Measurements from ENCODE around the gene TSGA10IP. TPM values are rescaled to one million over a fixed set of nuclear protein-coding genes. Genes with fewer than 3 reads are reported as not detected.

Gene TSGA10IP
- total RNA-seq, 1 experiment from 2014 or later = not detected

DNA sequence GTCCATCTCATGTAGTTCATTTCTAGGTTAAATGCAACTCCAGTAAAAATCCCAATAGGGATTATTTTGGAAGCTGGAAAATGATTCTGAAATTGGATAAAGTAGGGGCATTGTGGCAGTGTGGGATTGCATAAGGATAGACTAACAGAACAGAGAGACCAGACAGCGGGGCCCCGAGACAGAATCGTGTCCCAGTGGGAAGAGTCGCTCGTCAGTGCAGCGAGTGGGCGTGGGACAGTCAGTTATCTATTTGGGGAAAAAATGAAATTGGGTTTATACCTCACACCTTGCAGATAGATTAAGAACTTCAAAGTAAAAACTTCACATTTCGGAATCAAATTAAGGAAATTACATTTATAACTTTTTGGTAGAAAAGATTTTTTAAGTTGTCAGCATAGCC, 26.8 kb downstream of the TSGA10IP start:
- Histone ChIP-seq H3K4me3 (ENCODE audit: low read depth, low read length) (no peak overlapping the region), H3K27me3 (replicated peaks; ENCODE audit: control insufficient read depth, insufficient read depth, low read length) (no peaks in the 10 kb centered on the region), H3K4me1 (no peaks in the 10 kb centered on the region), H3K36me3 (ENCODE audit: control insufficient read depth, insufficient read depth, low read length) (no peaks in the 10 kb centered on the region), H3K9me3 (no peaks in the 10 kb centered on the region)
- Mint-ChIP-seq H3K9me3 (ENCODE audit: unreplicated experiment) (no peaks in the 10 kb centered on the region), H3K4me1 (ENCODE audit: low read depth, unreplicated experiment) (no peaks in the 10 kb centered on the region), H3K36me3 (ENCODE audit: insufficient read depth, unreplicated experiment) (peaks cover 67% of the 10 kb centered on the region), H3K27ac (ENCODE audit: unreplicated experiment) (no peak overlapping the region), H3K27me3 (ENCODE audit: insufficient read depth, unreplicated experiment) (no peaks in the 10 kb centered on the region), H3K4me3 (ENCODE audit: unreplicated experiment) (no peak overlapping the region)
- TF ChIP-seq, protein P1, sequence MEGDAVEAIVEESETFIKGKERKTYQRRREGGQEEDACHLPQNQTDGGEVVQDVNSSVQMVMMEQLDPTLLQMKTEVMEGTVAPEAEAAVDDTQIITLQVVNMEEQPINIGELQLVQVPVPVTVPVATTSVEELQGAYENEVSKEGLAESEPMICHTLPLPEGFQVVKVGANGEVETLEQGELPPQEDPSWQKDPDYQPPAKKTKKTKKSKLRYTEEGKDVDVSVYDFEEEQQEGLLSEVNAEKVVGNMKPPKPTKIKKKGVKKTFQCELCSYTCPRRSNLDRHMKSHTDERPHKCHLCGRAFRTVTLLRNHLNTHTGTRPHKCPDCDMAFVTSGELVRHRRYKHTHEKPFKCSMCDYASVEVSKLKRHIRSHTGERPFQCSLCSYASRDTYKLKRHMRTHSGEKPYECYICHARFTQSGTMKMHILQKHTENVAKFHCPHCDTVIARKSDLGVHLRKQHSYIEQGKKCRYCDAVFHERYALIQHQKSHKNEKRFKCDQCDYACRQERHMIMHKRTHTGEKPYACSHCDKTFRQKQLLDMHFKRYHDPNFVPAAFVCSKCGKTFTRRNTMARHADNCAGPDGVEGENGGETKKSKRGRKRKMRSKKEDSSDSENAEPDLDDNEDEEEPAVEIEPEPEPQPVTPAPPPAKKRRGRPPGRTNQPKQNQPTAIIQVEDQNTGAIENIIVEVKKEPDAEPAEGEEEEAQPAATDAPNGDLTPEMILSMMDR (IDR thresholded peaks at IDR 0.05; ENCODE audit: insufficient read depth in 1 of 2, low read depth in 1 of 2, low read length in 1 of 2, severe bottlenecking in 1 of 2, unreplicated experiment in 1 of 2) = no peak
- ChIA-PET POLR2A (no interaction called here), CTCF (no interaction called here)
- intact Hi-C loops (cut with micrococcal nuclease; ENCODE audit: unreplicated experiment) = no loop called here
- DNase-seq = no peak
- no TSS peak for BruUV-seq (replicated peaks)

DNA sequence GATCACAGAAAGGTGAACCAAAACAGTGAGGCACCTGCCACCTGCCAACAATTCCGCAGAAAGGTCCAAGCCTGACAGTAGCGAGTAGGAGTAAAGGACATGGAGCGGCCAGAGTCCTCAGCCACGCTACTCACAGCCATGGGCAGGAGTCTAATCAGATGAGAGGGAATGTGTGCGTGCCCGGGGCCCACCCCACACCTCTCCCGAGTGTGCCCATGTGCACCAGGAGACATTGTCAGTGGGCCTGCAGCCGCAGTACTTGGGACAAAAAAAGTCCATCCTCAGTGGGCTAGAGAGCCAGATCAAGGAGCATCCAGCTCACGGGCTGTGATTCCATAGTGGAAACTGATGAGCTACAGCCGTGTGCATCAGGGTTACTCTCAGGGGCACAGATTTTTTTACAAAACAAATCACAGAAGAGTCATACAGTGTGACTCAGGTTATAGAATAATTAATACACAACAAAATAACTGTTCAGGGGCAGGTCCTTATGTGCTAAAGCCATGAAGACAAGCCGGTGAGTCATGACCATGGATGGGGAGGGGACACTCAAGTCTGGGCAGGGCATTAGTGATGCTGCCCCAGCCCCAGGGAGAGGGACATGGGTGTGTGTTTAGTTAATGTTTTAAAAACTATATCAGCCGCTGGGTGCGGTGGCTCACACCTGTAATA, 28.3 kb downstream of the TSGA10IP start:
- intact Hi-C loops (cut with micrococcal nuclease; ENCODE audit: unreplicated experiment) = no loop called here
- Histone ChIP-seq H3K36me3 (ENCODE audit: control insufficient read depth, insufficient read depth, low read length) (no peaks in the 10 kb centered on the region), H3K27me3 (replicated peaks; ENCODE audit: control insufficient read depth, insufficient read depth, low read length) (no peaks in the 10 kb centered on the region), H3K9me3 (no peaks in the 10 kb centered on the region), H3K4me1 (no peaks in the 10 kb centered on the region), H3K4me3 (ENCODE audit: low read depth, low read length) (no peak overlapping the region)
- no peaks in the 10 kb centered on the region for H3K27me3 Mint-ChIP-seq (ENCODE audit: insufficient read depth, unreplicated experiment)
- no peak overlapping the region for H3K27ac Mint-ChIP-seq (ENCODE audit: unreplicated experiment)
- TF ChIP-seq, protein P1 (IDR thresholded peaks at IDR 0.05; ENCODE audit: insufficient read depth in 1 of 2, low read depth in 1 of 2, low read length in 1 of 2, severe bottlenecking in 1 of 2, unreplicated experiment in 1 of 2) = no peak
- BruUV-seq (replicated peaks) = no TSS peak
- ChIA-PET CTCF (interaction anchor here (0.7 to 1.2 kb wide), 2 partner anchors 67 to 85 kb away, joined by 3 to 5 read pairs; partner anchors contain the start of gene FIBP), POLR2A (no interaction called here)
- no peak overlapping the region for H3K4me3 Mint-ChIP-seq (ENCODE audit: unreplicated experiment)
- H3K36me3 Mint-ChIP-seq (ENCODE audit: insufficient read depth, unreplicated experiment) = peaks cover 77% of the 10 kb centered on the region
- H3K9me3 Mint-ChIP-seq (ENCODE audit: unreplicated experiment) = no peaks in the 10 kb centered on the region
- DNase-seq = no peak
- H3K4me1 Mint-ChIP-seq (ENCODE audit: low read depth, unreplicated experiment) = no peaks in the 10 kb centered on the region

DNA sequence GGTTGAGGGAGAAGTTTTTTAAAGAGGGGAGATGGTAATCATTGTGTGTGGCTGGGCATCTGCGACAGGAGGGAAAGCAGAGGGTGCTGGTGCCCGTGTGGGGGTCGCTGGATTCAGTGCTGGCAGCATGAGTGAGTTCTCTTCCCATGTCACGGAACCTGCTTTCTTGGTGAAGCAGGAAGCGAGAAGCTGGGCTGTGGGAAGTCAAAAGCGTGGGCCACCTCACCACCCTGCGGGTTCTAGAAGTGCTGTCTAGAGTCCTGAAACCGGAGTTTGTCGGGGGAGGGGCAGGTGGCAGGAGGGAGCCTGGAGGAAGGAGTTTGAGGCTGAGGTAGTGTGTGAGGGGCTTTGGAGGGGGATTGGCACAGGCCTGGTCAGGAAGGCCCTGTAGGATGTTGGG, 30.5 kb downstream of the TSGA10IP start:
- intact Hi-C loops (cut with micrococcal nuclease; ENCODE audit: unreplicated experiment) = no loop called here
- TF ChIP-seq, protein P1 (IDR thresholded peaks at IDR 0.05; ENCODE audit: insufficient read depth in 1 of 2, low read depth in 1 of 2, low read length in 1 of 2, severe bottlenecking in 1 of 2, unreplicated experiment in 1 of 2) = no peak
- CTCF ChIA-PET = no interaction called here
- no peak for DNase-seq
- no peaks in the 10 kb centered on the region for H3K4me1 Mint-ChIP-seq (ENCODE audit: low read depth, unreplicated experiment)
- Histone ChIP-seq H3K27me3 (replicated peaks; ENCODE audit: control insufficient read depth, insufficient read depth, low read length) (no peaks in the 10 kb centered on the region), H3K4me1 (no peaks in the 10 kb centered on the region), H3K36me3 (ENCODE audit: control insufficient read depth, insufficient read depth, low read length) (no peaks in the 10 kb centered on the region), H3K9me3 (no peaks in the 10 kb centered on the region), H3K4me3 (ENCODE audit: low read depth, low read length) (no peak overlapping the region)
- peaks cover 76% of the 10 kb centered on the region for H3K36me3 Mint-ChIP-seq (ENCODE audit: insufficient read depth, unreplicated experiment)
- no peaks in the 10 kb centered on the region for H3K27me3 Mint-ChIP-seq (ENCODE audit: insufficient read depth, unreplicated experiment)
- peak overlapping the region; percentile 43 for H3K27ac Mint-ChIP-seq (ENCODE audit: unreplicated experiment)
- H3K9me3 Mint-ChIP-seq (ENCODE audit: unreplicated experiment) = no peaks in the 10 kb centered on the region
- no peak overlapping the region for H3K4me3 Mint-ChIP-seq (ENCODE audit: unreplicated experiment)
- POLR2A ChIA-PET = no interaction called here
- no TSS peak for BruUV-seq (replicated peaks)
